Ovary (tissue), 9 donors: ENCODE results near the gene KRTAP1-1. TPM values are rescaled to one million over a fixed set of nuclear protein-coding genes. Genes with fewer than 3 reads are reported as not detected.

ENCODE experiments used
- DNase-seq, 5 donors: peaks; one replicate each; pipeline ENCODE4 v3.0.0-alpha.2; 2019 to 2020
- H3K27ac ChIP-seq, 2 donors: fragments of 200-600 bp; one replicate each; pipeline versions ENCODE4 v1.5.1 to v1.8.0; 2019 to 2022
- H3K27me3 ChIP-seq: fragments of 200-600 bp; one replicate; pipeline ENCODE4 v1.8.0; 2022
- H3K36me3 ChIP-seq: fragments of 200-600 bp; sonication (generic); one replicate; pipeline ENCODE4 v1.5.1; 2019
- H3K4me1 ChIP-seq: one replicate; pipeline ENCODE4 v1.8.1; 2013; ENCODE audit warnings: mild to moderate bottlenecking, moderate library complexity; ENCODE audit not compliant: insufficient read depth
- H3K4me3 ChIP-seq: fragments of 200-600 bp; sonication (generic); one replicate; pipeline ENCODE4 v1.5.1; 2017
- H3K9me3 ChIP-seq, 2 donors: fragments of 200-600 bp in 1 of 2; sonication (generic) in 1 of 2; one replicate each; pipeline versions ENCODE4 v1.5.1 to v1.8.1; 2013 to 2019; ENCODE audit warnings: mild to moderate bottlenecking in 1 of 2, moderate library complexity in 1 of 2
- CTCF ChIP-seq, 3 donors: fragments of 450-650 bp in 2 of 3; fragments of 200-600 bp in 1 of 3; IDR thresholded peaks; one replicate each; pipeline versions ENCODE4 v1.5.1 to v1.8.0; 2016 to 2022; ENCODE audit warnings: antibody characterized with exemption in 3 of 3, mild to moderate bottlenecking in 1 of 3
- EP300 ChIP-seq: sonication (generic); formaldehyde crosslinking; IDR thresholded peaks from one replicate; pipeline ENCODE4 v1.6.1; 2017; ENCODE audit warnings: antibody characterized with exemption
- POLR2A ChIP-seq: fragments of 450-650 bp; IDR thresholded peaks from one replicate; pipeline ENCODE4 v1.6.1; 2017; ENCODE audit warnings: antibody characterized with exemption, mild to moderate bottlenecking, moderate library complexity
- WGBS, 3 donors: extraction: QIAGEN DNeasy Blood & Tissue Kit in 1 of 3; methylation state at CpG; one replicate each; pipeline versions ENCODE4 v1.1.5 to v1.1.7; 2013 to 2017; 5-methylcytosine and 5-hydroxymethylcytosine counted together
- intact Hi-C, 4 donors: fragments of 100-400 bp; cut with DNase I; formaldehyde crosslinking; loops; one replicate each; pipeline versions ENCODE4 v1.11.0 to v1.15.1; 2022 to 2023
- polyA plus RNA-seq, 2 donors: library from polyadenylated mRNA; stranded (reverse); fragments of 200-250 nt in 1 of 2; fragments of 350-450 nt in 1 of 2; fragmentation: Illumina TruSeq in 1 of 2; extraction: RNeasy Lipid Tissue Mini Kit (QIAGEN cat#74804) in 1 of 2; gene quantifications; one replicate each; pipeline ENCODE4 v1.2.3, GENCODE V29; 2013 to 2014
- total RNA-seq, 7 donors: library from RNA; depleted of rRNA in 2 of 7; stranded (reverse); fragments of >200 nt in 2 of 7; fragmentation: NEBNext Ultra II Directional in 3 of 7; extraction: Animal tissue kit (Norgen Biotek cat#: 25700) in 3 of 7; gene quantifications; one replicate each; pipeline versions ENCODE4 v1.1.0 to v1.2.4, GENCODE V29; 2016 to 2023
- donor health status: DM: no; HTN: no; CAD: no; lungs with moderate emphysema.
- donor health status: DM: no; HTN: no; CAD: no.
- donor health status: Bipolar disorder and iron deficiency.
- donor health status: DM: yes; HTN: yes; CAD: no.
- donor health status: DM: no; HTN: no; CAD: no.
- donor health status: DM: yes; HTN: yes; CAD: no.

KRTAP1-1 gene
- total and polyA plus RNA-seq, 9 donors, result not detected

- H3K4me3 ChIP-seq, result no peak overlapping the region
- H3K4me1 ChIP-seq, result no peaks in the 10 kb centered on the region
- no peaks in the 10 kb centered on the region for H3K27me3 ChIP-seq
- no peak for DNase-seq
- H3K36me3 ChIP-seq, result no peaks in the 10 kb centered on the region
- H3K9me3 ChIP-seq, result no peaks in the 10 kb centered on the region
- TF ChIP-seq EP300, result no peak
- no peak for TF ChIP-seq CTCF (IDR thresholded peaks at IDR 0.05)
- no peak for TF ChIP-seq POLR2A
- no peak overlapping the region for H3K27ac ChIP-seq
- intact Hi-C loops, result loop anchor here in 1 of 4 donors (10.0 kb wide), 1 partner anchor 1975 kb away; no protein-coding TSS in a partner anchor
- WGBS, 3 donors, result 56 to 64% (median 61%) methylated on average over 4 of the region's 4 CpGs
Measured at GRCh38 chr17:41009301-41009760, 31.9 kb downstream of the KRTAP1-1 start.

GRCh38 chr17:41008811-41009210 lies 32.4 kb downstream of the KRTAP1-1 start, which contains the start of gene KRTAP3-1:
TSS of gene KRTAP3-1 (minus strand) at chr17:41009128. CDS start at chr17:41009074, 54 bp downstream.
- 84 to 89% (median 86%) methylated on average over 8 of the region's 8 CpGs for WGBS, 3 donors
- Histone ChIP-seq H3K27me3 (no peaks in the 10 kb centered on the region), H3K9me3 (no peaks in the 10 kb centered on the region), H3K4me3 (no peak within 1 kb of the TSS), H3K4me1 (no peaks in the 10 kb centered on the region), H3K36me3 (no peaks in the 10 kb centered on the region), H3K27ac (no peak within 1 kb of the TSS)
- no peak for TF ChIP-seq EP300
- TF ChIP-seq CTCF (IDR thresholded peaks at IDR 0.05), result no peak
- TF ChIP-seq POLR2A, result no peak
- no peak for DNase-seq
- intact Hi-C loops, result loop anchor here in 1 of 4 donors (10.0 kb wide), 1 partner anchor 1974 kb away; no protein-coding TSS in a partner anchor

GRCh38 chr17:41004397-41004796 lies 36.9 kb downstream of the KRTAP1-1 start:
- Histone ChIP-seq H3K27me3 (no peaks in the 10 kb centered on the region), H3K9me3 (no peaks in the 10 kb centered on the region), H3K4me3 (no peak overlapping the region), H3K27ac (no peak overlapping the region), H3K4me1 (no peaks in the 10 kb centered on the region), H3K36me3 (no peaks in the 10 kb centered on the region)
- WGBS, 3 donors, result 88 to 95% (median 95%) methylated on average over 3 of the region's 3 CpGs
- intact Hi-C loops, result loop anchor here in 1 of 4 donors (10.0 kb wide), 1 partner anchor 1970 kb away; no protein-coding TSS in a partner anchor
- TF ChIP-seq EP300 (no peak), CTCF (IDR thresholded peaks at IDR 0.05) (no peak), POLR2A (no peak)
- DNase-seq, result no peak

GRCh38 chr17:41003926-41004325 lies 37.3 kb downstream of the KRTAP1-1 start:
- no peaks in the 10 kb centered on the region for H3K36me3 ChIP-seq
- H3K27ac ChIP-seq, result no peak overlapping the region
- H3K27me3 ChIP-seq, result no peaks in the 10 kb centered on the region
- no peaks in the 10 kb centered on the region for H3K9me3 ChIP-seq
- intact Hi-C loops, result loop anchor here in 1 of 4 donors (10.0 kb wide), 1 partner anchor 1969 kb away; no protein-coding TSS in a partner anchor
- no peak overlapping the region for H3K4me3 ChIP-seq
- no peak for TF ChIP-seq EP300
- TF ChIP-seq CTCF (IDR thresholded peaks at IDR 0.05), result no peak
- TF ChIP-seq POLR2A, result no peak
- WGBS, 3 donors, result 49 to 52% (median 50%) methylated on average over 4 of the region's 4 CpGs
- DNase-seq, result no peak
- no peaks in the 10 kb centered on the region for H3K4me1 ChIP-seq
